ENCODE results near the gene PDSS1.
"Not testable (repeated sequence)": the region's sequence is repeated elsewhere in the genome, so short reads cannot be mapped to it uniquely, and the experiment has no call there.

The PDSS1 gene

DNA sequence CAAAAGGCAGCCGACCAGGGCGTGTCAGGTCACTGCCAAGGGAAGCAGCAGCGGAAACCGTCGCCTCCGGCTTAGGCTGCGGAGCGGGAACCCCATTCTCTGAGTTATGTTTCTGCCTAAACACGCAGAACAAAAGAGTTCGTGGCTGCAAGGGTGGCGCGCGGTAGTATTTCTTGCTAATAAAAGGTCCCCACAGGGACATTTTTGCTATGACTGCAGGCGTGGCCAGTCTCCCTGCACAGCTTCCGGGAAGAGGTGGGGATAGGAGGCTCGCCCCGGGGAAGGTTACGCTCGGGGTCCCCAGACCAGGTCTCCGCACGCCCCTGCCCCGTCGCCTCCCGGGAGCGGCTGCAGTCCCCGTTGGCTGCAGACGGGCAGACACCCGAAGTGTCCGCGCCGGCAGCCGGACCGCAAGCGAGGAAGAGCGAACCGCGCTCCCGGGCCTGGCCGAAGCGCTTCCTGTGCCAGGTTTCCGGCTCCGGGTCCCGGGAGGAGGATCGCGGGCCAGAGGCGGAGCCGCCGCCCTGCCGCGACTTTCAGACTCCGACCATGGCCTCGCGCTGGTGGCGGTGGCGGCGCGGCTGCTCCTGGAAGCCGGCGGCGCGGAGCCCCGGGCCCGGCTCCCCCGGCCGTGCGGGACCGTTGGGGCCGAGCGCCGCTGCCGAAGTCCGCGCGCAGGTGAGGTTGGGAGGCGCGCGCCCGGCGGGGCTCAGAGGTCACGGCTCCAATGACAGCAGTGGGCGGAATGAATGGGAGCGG lies at the start of gene PDSS1:
Gene PDSS1 (plus strand): TSS at position 539 of the 759 bp plus-strand sequence. CDS start 11 bp downstream, at position 550.
- no peak for DNase-seq (ENCODE audit: low read depth)
- in situ Hi-C loops (cut with HindIII; ENCODE audit: low sequenced_read_pairs), result no loop called here
- peak within 1 kb of the TSS; percentile 93 for H3K4me3 ChIP-seq (ENCODE audit: low read depth, low read length)
- no peak for TF ChIP-seq CTCF (IDR thresholded peaks at IDR 0.05; ENCODE audit: low read depth, low read length, missing control alignments)

DNA sequence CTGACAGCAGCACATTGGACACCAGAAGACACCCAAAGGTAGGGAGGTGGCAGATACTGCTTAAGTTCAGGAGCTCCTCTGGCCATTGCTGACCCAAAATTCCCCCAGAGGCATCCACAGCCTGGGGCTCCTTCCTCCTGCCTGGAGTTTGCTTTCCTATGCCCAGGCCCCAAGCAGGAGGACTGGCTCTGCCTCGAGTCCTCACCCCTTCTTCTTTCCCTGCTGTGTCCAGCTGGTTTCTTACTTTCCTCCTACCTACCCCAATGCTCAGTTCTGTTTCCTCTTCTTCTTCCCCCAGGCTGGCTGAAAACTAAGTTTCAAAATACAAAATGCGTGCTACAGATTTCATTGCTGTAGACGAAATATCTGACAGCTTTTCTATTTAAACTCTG lies 49.3 kb upstream of the PDSS1 start:
- in situ Hi-C loops (cut with HindIII; ENCODE audit: low sequenced_read_pairs); DNase-seq (ENCODE audit: low read depth): not testable (repeated sequence)

GRCh38 chr10:26650406-26650805 lies 47.1 kb upstream of the PDSS1 start:
- no peak overlapping the region for H3K4me3 ChIP-seq (ENCODE audit: low read depth, low read length)
- in situ Hi-C loops (cut with HindIII; ENCODE audit: low sequenced_read_pairs), result no loop called here
- TF ChIP-seq CTCF (IDR thresholded peaks at IDR 0.05; ENCODE audit: low read depth, low read length, missing control alignments), result no peak
- DNase-seq (ENCODE audit: low read depth), result no peak

More for the DNA sequence above, 49.3 kb upstream of the PDSS1 start:
- not testable (repeated sequence) for H3K4me3 ChIP-seq (ENCODE audit: low read depth, low read length)

GRCh38 chr10:26651476-26651875 lies 46.0 kb upstream of the PDSS1 start:
- DNase-seq (ENCODE audit: low read depth); in situ Hi-C loops (cut with HindIII; ENCODE audit: low sequenced_read_pairs); H3K4me3 ChIP-seq (ENCODE audit: low read depth, low read length): not testable (repeated sequence)

DNA sequence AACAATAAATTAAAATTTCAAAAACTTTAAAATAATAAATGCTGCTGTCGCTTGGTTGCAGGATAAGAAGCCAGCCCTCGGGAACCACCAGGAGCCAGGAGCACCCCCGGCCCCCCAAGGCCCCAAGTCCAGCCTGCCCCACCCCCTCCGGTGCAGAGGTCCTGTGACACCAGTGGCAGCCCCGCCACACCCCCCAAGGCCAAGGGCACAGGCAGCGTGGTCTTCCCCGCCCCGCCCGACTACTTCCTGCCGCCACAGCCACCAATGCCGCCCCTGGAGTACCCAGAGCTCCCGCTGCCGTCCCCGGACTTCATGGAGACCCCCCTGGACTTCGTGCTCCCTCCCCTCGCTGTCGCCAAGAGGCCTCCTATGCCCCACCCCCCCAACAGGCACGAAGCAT lies 44.5 kb upstream of the PDSS1 start:
- DNase-seq (ENCODE audit: low read depth), result no peak
- TF ChIP-seq CTCF (IDR thresholded peaks at IDR 0.05; ENCODE audit: low read depth, low read length, missing control alignments), result no peak
- in situ Hi-C loops (cut with HindIII; ENCODE audit: low sequenced_read_pairs), result no loop called here
- no peak overlapping the region for H3K4me3 ChIP-seq (ENCODE audit: low read depth, low read length)

GRCh38 chr10:26655746-26656145 lies 41.8 kb upstream of the PDSS1 start:
- in situ Hi-C loops (cut with HindIII; ENCODE audit: low sequenced_read_pairs), result no loop called here
- no peak for TF ChIP-seq CTCF (IDR thresholded peaks at IDR 0.05; ENCODE audit: low read depth, low read length, missing control alignments)
- no peak for DNase-seq (ENCODE audit: low read depth)

GRCh38 chr10:26662864-26663263 lies 34.6 kb upstream of the PDSS1 start:
- no peak for DNase-seq (ENCODE audit: low read depth)
- in situ Hi-C loops (cut with HindIII; ENCODE audit: low sequenced_read_pairs), result no loop called here
- TF ChIP-seq CTCF (IDR thresholded peaks at IDR 0.05; ENCODE audit: low read depth, low read length, missing control alignments), result no peak
- H3K4me3 ChIP-seq (ENCODE audit: low read depth, low read length), result no peak overlapping the region

More at GRCh38 chr10:26655746-26656145, 41.8 kb upstream of the PDSS1 start:
- H3K4me3 ChIP-seq (ENCODE audit: low read depth, low read length), result no peak overlapping the region

All from astrocyte of the cerebellum (primary cell).